B cell (primary cell): ENCODE results near the gene ZFHX2.

Experiments
- EZH2 ChIP-seq: IDR thresholded peaks from 2 replicates; pipeline ENCODE4 v1.6.1; 2012; ENCODE audit warnings: borderline replicate concordance, low read depth, mild to moderate bottlenecking, moderate library complexity, low read length; ENCODE audit not compliant: insufficient read depth, poor library complexity, severe bottlenecking
- TF ChIP-seq, protein P1 (sequence below): fragments of 200-600 bp; IDR thresholded peaks from one replicate; pipeline ENCODE4 v1.8.0; 2022; ENCODE audit warnings: antibody characterized with exemption, mild to moderate bottlenecking

GRCh38 chr14:23569443-23570151, 18.0 kb upstream of the ZFHX2 start:
- TF ChIP-seq, protein P1, sequence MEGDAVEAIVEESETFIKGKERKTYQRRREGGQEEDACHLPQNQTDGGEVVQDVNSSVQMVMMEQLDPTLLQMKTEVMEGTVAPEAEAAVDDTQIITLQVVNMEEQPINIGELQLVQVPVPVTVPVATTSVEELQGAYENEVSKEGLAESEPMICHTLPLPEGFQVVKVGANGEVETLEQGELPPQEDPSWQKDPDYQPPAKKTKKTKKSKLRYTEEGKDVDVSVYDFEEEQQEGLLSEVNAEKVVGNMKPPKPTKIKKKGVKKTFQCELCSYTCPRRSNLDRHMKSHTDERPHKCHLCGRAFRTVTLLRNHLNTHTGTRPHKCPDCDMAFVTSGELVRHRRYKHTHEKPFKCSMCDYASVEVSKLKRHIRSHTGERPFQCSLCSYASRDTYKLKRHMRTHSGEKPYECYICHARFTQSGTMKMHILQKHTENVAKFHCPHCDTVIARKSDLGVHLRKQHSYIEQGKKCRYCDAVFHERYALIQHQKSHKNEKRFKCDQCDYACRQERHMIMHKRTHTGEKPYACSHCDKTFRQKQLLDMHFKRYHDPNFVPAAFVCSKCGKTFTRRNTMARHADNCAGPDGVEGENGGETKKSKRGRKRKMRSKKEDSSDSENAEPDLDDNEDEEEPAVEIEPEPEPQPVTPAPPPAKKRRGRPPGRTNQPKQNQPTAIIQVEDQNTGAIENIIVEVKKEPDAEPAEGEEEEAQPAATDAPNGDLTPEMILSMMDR = no peak
- no peak for TF ChIP-seq EZH2
